ENCODE data around the gene PARP11. TPM values are rescaled to one million over a fixed set of nuclear protein-coding genes. Genes with fewer than 3 reads are reported as not detected.

Gene PARP11, protein sequence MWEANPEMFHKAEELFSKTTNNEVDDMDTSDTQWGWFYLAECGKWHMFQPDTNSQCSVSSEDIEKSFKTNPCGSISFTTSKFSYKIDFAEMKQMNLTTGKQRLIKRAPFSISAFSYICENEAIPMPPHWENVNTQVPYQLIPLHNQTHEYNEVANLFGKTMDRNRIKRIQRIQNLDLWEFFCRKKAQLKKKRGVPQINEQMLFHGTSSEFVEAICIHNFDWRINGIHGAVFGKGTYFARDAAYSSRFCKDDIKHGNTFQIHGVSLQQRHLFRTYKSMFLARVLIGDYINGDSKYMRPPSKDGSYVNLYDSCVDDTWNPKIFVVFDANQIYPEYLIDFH
- total RNA-seq: 2.9 and 5.0 TPM in 2 replicates

DNA sequence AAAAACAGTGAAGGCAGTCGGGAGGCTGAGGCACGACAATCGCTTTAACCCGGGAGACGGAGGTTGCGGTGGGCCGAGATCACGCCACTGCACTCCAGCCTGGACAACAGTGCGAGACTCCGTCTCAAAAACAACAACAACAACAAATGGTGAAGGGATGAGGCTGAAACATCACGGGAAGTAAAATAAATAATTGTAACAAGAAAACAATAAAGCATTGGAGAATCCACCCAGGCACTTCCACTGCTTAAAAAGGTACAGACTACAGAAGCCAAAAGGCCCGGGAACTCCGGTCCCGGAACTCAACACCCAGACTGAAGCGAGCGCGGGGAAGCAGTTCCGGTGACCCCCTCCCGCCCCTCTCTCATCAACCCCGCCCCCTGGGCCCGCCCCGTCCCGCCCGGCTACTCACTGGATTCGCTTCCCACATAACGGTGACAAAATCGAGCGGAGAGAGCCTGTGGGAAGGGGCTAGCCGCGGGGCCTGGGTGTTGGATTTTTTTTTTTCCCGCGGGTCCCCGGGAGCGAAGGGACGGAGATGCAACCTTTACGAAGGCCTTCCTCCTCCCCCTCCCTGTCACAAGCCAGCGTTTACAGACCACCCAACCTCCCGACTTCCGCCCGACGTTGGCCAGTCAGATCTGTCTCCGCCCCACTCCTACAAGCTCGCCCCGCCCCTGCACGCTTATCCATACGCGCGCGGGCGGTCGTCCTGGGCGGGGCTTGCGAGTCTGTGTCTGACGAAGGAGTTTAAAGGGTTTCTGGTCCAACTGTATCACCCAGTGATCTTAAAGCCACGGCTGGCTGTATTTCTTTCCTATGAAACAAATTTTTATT, at the start of gene PARP11:
TSS of gene PARP11 (minus strand) at position 600 of the 837 bp plus-strand sequence. CDS start at position 430, 170 bp downstream.

Other genes with a start within 250 kb of the PARP11 start
- 9.5 and 9.8 TPM in 2 replicates for gene CRACR2A, start 120.3 kb downstream of the PARP11 start, total RNA-seq

Measured in bronchial smooth muscle cell (primary cell).